OCI-LY1 (cell line): Measurements from ENCODE around the gene PKM.

Experiments used
- H2AFZ ChIP-seq: fragments of 200-600 bp; sonication (generic), shearing (Covaris generic); 2 replicates; pipeline ENCODE4 v1.6.0; 2014; ENCODE audit warnings: antibody characterized with exemption, mild to moderate bottlenecking, low read length
- H3F3A ChIP-seq: fragments of 200-600 bp; sonication (generic), shearing (Covaris generic); 2 replicates; pipeline ENCODE4 v1.6.0; 2014; ENCODE audit warnings: mild to moderate bottlenecking, antibody characterized with exemption, low read length, moderate library complexity; ENCODE audit not compliant: insufficient read depth
- H3K27ac ChIP-seq: fragments of 200-600 bp; sonication (generic); 2 replicates; pipeline ENCODE4 v1.5.1; 2014; ENCODE audit warnings: low read length, mixed run types, mild to moderate bottlenecking, low read depth; ENCODE audit not compliant: poor library complexity, severe bottlenecking
- H3K27me3 ChIP-seq: fragments of 200-600 bp; sonication (generic); 2 replicates; pipeline ENCODE4 v1.6.0; 2014; ENCODE audit warnings: antibody characterized with exemption, mild to moderate bottlenecking, low read length, moderate library complexity; ENCODE audit not compliant: insufficient read depth
- H3K36me3 ChIP-seq: fragments of 200-600 bp; sonication (generic); 2 replicates; pipeline ENCODE4 v1.6.1; 2014; ENCODE audit warnings: mild to moderate bottlenecking, antibody characterized with exemption, low read length, moderate library complexity, mixed read lengths; ENCODE audit not compliant: insufficient read depth
- H3K4me1 ChIP-seq: fragments of 200-600 bp; sonication (generic); 2 replicates; pipeline ENCODE4 v1.5.1; 2014; ENCODE audit warnings: mild to moderate bottlenecking, low read length, moderate library complexity; ENCODE audit not compliant: insufficient read depth, severe bottlenecking
- H3K4me2 ChIP-seq: fragments of 200-600 bp; sonication (generic), shearing (Covaris generic); 2 replicates; pipeline ENCODE4 v1.6.1; 2014; ENCODE audit warnings: low read length
- H3K4me3 ChIP-seq: fragments of 200-600 bp; sonication (generic); 2 replicates; pipeline ENCODE4 v1.5.1; 2014; ENCODE audit warnings: low read length, low read depth, mild to moderate bottlenecking, mixed read lengths; ENCODE audit not compliant: poor library complexity, severe bottlenecking
- H3K79me2 ChIP-seq: fragments of 200-600 bp; shearing (Covaris generic); 2 replicates; pipeline ENCODE4 v1.6.1; 2016; ENCODE audit warnings: mixed run types, low read length, mixed read lengths; ENCODE audit not compliant: insufficient read depth
- H3K9ac ChIP-seq: fragments of 200-600 bp; sonication (generic), shearing (Covaris generic); 2 replicates; pipeline ENCODE4 v1.6.1; 2014; ENCODE audit warnings: mild to moderate bottlenecking, low read length, mixed read lengths
- H3K9me2 ChIP-seq: fragments of 200-600 bp; sonication (generic), shearing (Covaris generic); 2 replicates; pipeline ENCODE4 v1.6.1; 2014; ENCODE audit warnings: low read depth, mild to moderate bottlenecking, low read length, mixed read lengths
- H3K9me3 ChIP-seq: fragments of 200-600 bp; shearing (Covaris generic); 2 replicates; pipeline ENCODE4 v1.6.1; 2014; ENCODE audit warnings: low read length, mixed read lengths
- H4K20me1 ChIP-seq: fragments of 200-600 bp; sonication (generic), shearing (Covaris generic); 2 replicates; pipeline ENCODE4 v1.6.0; 2016; ENCODE audit warnings: mild to moderate bottlenecking, low read length; ENCODE audit not compliant: insufficient read depth
- CTCF ChIP-seq: fragments of 200-600 bp; sonication (generic), shearing (Covaris generic); IDR thresholded peaks from 2 replicates; pipeline ENCODE4 v1.5.1; 2017; ENCODE audit warnings: mild to moderate bottlenecking, antibody characterized with exemption, low read length, moderate library complexity, mixed read lengths
- EZH2 ChIP-seq: fragments of 200-600 bp; sonication (generic), shearing (Covaris generic); IDR thresholded peaks from 2 replicates; pipeline ENCODE4 v1.8.0; 2017; ENCODE audit warnings: borderline replicate concordance, mixed run types, mild to moderate bottlenecking, antibody characterized with exemption, low read length, moderate library complexity, mixed read lengths

The PKM gene

GRCh38 chr15:72168131-72168807 is 62.7 kb downstream of the PKM start:
- Histone ChIP-seq H3K4me2 (no peak overlapping the region), H3F3A (no peaks in the 10 kb centered on the region), H3K36me3 (no peaks in the 10 kb centered on the region), H4K20me1 (no peaks in the 10 kb centered on the region), H3K79me2 (no peaks in the 10 kb centered on the region), H3K27me3 (0 out of 2 replicates have a peak, but pooled peaks cover 3% of the 10 kb centered on the region), H3K9ac (no peak overlapping the region), H2AFZ (no peak overlapping the region), H3K4me1 (no peaks in the 10 kb centered on the region), H3K9me2 (no peaks in the 10 kb centered on the region), H3K27ac (no peak overlapping the region), H3K4me3 (no peak overlapping the region), H3K9me3 (no peaks in the 10 kb centered on the region)
- no peak for TF ChIP-seq EZH2
- TF ChIP-seq CTCF: no peak

GRCh38 chr15:72167445-72167844 is 63.5 kb downstream of the PKM start:
- Histone ChIP-seq H3F3A (no peaks in the 10 kb centered on the region), H4K20me1 (no peaks in the 10 kb centered on the region), H3K9me3 (no peaks in the 10 kb centered on the region), H2AFZ (no peak overlapping the region), H3K9ac (no peak overlapping the region), H3K4me1 (no peaks in the 10 kb centered on the region), H3K27me3 (0 out of 2 replicates have a peak, but pooled peaks cover 5% of the 10 kb centered on the region), H3K27ac (no peak overlapping the region), H3K79me2 (no peaks in the 10 kb centered on the region), H3K4me3 (no peak overlapping the region), H3K4me2 (no peak overlapping the region), H3K36me3 (no peaks in the 10 kb centered on the region), H3K9me2 (no peaks in the 10 kb centered on the region)
- TF ChIP-seq EZH2 (no peak), CTCF (no peak)

DNA sequence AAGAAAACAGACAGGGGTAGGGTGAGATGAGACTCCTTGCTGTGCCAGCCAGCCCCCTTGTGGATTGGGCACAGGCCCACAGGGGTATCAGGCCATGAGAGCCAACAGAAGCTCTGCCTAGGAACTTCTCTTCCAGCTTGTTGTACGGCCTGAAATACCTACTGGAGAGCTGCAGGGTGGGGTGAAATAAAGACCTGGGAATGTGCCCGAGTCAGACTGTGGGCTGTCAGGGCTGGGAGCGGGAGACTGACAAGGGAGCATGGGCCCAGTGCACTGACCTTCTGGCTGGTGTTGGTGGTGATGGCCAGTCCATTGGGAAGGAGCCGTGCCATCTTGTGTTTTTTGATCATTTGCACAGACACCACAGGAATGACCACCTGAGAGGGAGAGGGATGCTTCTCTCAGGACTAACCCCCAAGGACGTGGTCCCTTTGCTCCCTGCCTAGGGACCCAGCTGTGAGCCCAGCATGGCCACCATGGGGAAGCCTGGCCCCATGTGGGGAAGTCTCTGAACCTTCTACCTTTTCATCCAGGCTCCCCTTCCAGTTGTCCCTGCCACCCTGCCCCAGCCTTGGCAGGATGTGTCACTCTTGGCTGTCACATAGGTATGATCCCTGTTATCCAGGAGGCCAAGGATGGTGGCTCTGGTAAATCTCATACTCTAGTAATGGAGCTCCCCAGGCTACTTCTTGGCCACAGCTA is 64.1 kb downstream of the PKM start:
- no peaks in the 10 kb centered on the region for H3K36me3 ChIP-seq

More for the DNA sequence above, 64.1 kb downstream of the PKM start:
- Histone ChIP-seq H3K4me2 (no peak overlapping the region), H3F3A (no peaks in the 10 kb centered on the region), H3K9me2 (no peaks in the 10 kb centered on the region), H3K4me1 (no peaks in the 10 kb centered on the region), H3K4me3 (no peak overlapping the region), H4K20me1 (no peaks in the 10 kb centered on the region), H3K9ac (no peak overlapping the region), H3K9me3 (no peaks in the 10 kb centered on the region), H3K27me3 (0 out of 2 replicates have a peak, but pooled peaks cover 5% of the 10 kb centered on the region), H2AFZ (no peak overlapping the region), H3K79me2 (no peaks in the 10 kb centered on the region), H3K27ac (no peak overlapping the region)
- no peak for TF ChIP-seq CTCF
- no peak for TF ChIP-seq EZH2
